ENCODE measurements around the gene TASP1.

Gene TASP1

GRCh38 chr20:13443690-13444089, 195.0 kb downstream of the TASP1 start:
- DNase-seq (ENCODE audit: extremely low read depth, low read depth): no peak
- TF ChIP-seq CTCF (IDR thresholded peaks at IDR 0.05; ENCODE audit: low read depth, low read length, missing control alignments): no peak
- no peak overlapping the region for H3K4me3 ChIP-seq (replicated peaks; ENCODE audit: low read depth, low read length)

- H3K4me3 ChIP-seq (replicated peaks; ENCODE audit: low read depth, low read length): no peak overlapping the region
- DNase-seq (ENCODE audit: extremely low read depth, low read depth): no peak
- no peak for TF ChIP-seq CTCF (IDR thresholded peaks at IDR 0.05; ENCODE audit: low read depth, low read length, missing control alignments)
Observed at GRCh38 chr20:13442986-13443385, 195.7 kb downstream of the TASP1 start.

- DNase-seq (ENCODE audit: extremely low read depth, low read depth): no peak
- H3K4me3 ChIP-seq (replicated peaks; ENCODE audit: low read depth, low read length): no peak overlapping the region
- TF ChIP-seq CTCF (IDR thresholded peaks at IDR 0.05; ENCODE audit: low read depth, low read length, missing control alignments): no peak
Observed at GRCh38 chr20:13441388-13441787, 197.3 kb downstream of the TASP1 start.

GRCh38 chr20:13436530-13436929, 202.2 kb downstream of the TASP1 start:
- no peak for TF ChIP-seq CTCF (IDR thresholded peaks at IDR 0.05; ENCODE audit: low read depth, low read length, missing control alignments)
- no peak overlapping the region for H3K4me3 ChIP-seq (replicated peaks; ENCODE audit: low read depth, low read length)
- DNase-seq (ENCODE audit: extremely low read depth, low read depth): no peak

- DNase-seq (ENCODE audit: extremely low read depth, low read depth): no peak
- no peak for TF ChIP-seq CTCF (IDR thresholded peaks at IDR 0.05; ENCODE audit: low read depth, low read length, missing control alignments)
Observed at GRCh38 chr20:13432126-13432525, 206.6 kb downstream of the TASP1 start.

GRCh38 chr20:13430346-13431002, 208.3 kb downstream of the TASP1 start:
- H3K4me3 ChIP-seq (replicated peaks; ENCODE audit: low read depth, low read length): no peak overlapping the region
- no peak for TF ChIP-seq CTCF (IDR thresholded peaks at IDR 0.05; ENCODE audit: low read depth, low read length, missing control alignments)
- DNase-seq (ENCODE audit: extremely low read depth, low read depth): no peak

More at GRCh38 chr20:13432126-13432525, 206.6 kb downstream of the TASP1 start:
- H3K4me3 ChIP-seq (replicated peaks; ENCODE audit: low read depth, low read length): no peak overlapping the region

GRCh38 chr20:13428684-13429083, 210.0 kb downstream of the TASP1 start:
- no peak for TF ChIP-seq CTCF (IDR thresholded peaks at IDR 0.05; ENCODE audit: low read depth, low read length, missing control alignments)
- DNase-seq (ENCODE audit: extremely low read depth, low read depth): no peak
- H3K4me3 ChIP-seq (replicated peaks; ENCODE audit: low read depth, low read length): no peak overlapping the region
